Suprapubic skin (tissue), 4 donors: ENCODE measurements around the gene EFEMP1.

Source experiments
- CTCF ChIP-seq, 2 donors: fragments of 200-600 bp in 1 of 2; fragments of 450-650 bp in 1 of 2; sonication (generic) in 1 of 2; IDR thresholded peaks; one replicate each; pipeline ENCODE4 v1.5.1; 2016 to 2019; ENCODE audit warnings: antibody characterized with exemption in 2 of 2, mild to moderate bottlenecking in 1 of 2, moderate library complexity in 1 of 2
- EP300 ChIP-seq: sonication (generic); formaldehyde crosslinking; IDR thresholded peaks from one replicate; pipeline ENCODE4 v1.6.1; 2017; ENCODE audit warnings: antibody characterized with exemption
- POLR2A ChIP-seq, 2 donors: fragments of 450-650 bp; IDR thresholded peaks; one replicate each; pipeline ENCODE4 v1.6.1; 2017; ENCODE audit warnings: antibody characterized with exemption in 2 of 2, mild to moderate bottlenecking in 2 of 2, moderate library complexity in 2 of 2
- POLR2AphosphoS5 ChIP-seq, 3 donors: sonication (generic); formaldehyde crosslinking; IDR thresholded peaks; one replicate each; pipeline ENCODE4 v1.6.1; 2017; ENCODE audit warnings: antibody characterized with exemption in 3 of 3

- TF ChIP-seq POLR2AphosphoS5 (IDR thresholded peaks at IDR 0.05): no peak
- no peak for TF ChIP-seq CTCF (IDR thresholded peaks at IDR 0.05)
- TF ChIP-seq POLR2A (IDR thresholded peaks at IDR 0.05): no peak
- no peak for TF ChIP-seq EP300
Observed at GRCh38 chr2:55891671-55892094, 31.9 kb downstream of the EFEMP1 start.
